Midbrain (tissue), 1 donor: Measurements from ENCODE around the gene PRAF2.

Experiments
- DNase-seq: peaks from one replicate; lab custom pipeline; 2025; lab: John Stamatoyannopoulos, UW

The PRAF2 gene

DNA sequence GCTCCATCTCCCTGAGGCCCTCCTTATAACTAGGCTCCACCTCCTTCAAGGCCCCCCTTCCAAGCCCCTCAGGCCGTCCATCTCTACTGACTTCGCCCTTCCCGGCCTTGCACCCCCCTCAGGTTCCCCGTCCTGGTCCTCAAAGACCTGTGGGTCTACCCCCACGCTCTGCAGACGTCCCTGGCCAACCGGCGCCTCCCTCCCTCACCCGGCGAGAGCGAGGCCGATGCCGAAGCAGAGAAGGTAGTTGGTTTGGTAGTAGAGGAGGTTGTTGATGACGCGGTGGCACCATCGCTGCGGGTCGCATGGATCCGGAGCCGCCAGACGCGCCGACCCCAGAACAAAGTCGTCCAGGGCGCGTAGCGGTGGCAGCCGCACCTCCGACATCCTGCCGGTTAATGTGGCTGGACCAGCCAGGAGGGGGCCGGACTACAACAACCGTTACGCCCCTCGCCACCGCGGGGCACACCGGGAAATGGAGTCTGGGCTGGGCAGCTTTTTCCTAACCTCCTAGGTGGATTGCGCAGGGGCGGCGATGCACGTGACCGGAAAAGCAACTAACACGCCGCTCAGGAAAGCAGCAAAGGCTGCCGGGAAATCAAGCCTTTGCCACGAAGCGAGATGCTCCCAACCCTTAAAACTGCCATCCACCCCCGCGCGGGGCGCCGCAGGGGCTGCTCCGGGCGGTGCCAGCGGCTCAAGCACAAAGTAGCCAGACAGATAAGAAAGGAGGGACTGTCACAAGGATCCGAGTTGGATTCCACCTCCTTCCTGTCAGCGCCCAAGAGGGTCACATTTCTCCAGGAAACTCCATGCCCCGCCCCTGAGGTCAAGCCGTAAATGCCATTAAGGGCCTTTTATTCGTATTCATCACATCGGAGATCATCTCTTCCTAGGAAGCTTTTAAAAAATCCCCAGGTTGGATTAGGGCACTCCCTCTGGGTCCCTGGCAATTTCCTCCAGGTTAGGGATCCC, at the start of gene PRAF2:
Gene PRAF2, minus strand, starts transcription at position 402 of the 975 bp plus-strand sequence. Its CDS starts 15 bp downstream, at position 387.
- DNase-seq, result peak; percentile 93

- no peak for DNase-seq
These were observed 48.7 kb upstream of the PRAF2 start for GRCh38 chrX:49122499-49122898.

DNA sequence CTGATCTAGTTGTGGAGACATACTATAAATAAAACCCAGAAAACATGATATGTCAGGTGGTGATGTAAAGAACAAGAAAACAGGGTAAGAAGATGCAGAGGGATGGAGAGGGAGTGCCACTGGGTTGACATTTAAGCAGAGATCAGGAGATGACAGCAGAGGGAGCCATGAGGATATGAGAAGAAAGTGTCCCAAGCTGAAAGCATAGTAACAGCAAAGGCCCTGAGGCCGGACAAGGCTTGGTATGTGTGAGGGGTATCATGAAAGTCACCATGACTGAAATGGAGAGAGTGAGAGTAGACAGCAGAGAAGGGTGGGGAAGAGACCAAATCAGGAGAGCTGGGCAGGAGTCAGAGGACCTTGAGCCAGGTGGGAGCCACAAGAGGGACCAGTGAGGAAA, 46.3 kb upstream of the PRAF2 start:
- DNase-seq, result no peak

- no peak for DNase-seq
These were observed 43.8 kb upstream of the PRAF2 start for GRCh38 chrX:49117581-49117980.

GRCh38 chrX:49116716-49117115, 42.9 kb upstream of the PRAF2 start:
- DNase-seq, result no peak

DNA sequence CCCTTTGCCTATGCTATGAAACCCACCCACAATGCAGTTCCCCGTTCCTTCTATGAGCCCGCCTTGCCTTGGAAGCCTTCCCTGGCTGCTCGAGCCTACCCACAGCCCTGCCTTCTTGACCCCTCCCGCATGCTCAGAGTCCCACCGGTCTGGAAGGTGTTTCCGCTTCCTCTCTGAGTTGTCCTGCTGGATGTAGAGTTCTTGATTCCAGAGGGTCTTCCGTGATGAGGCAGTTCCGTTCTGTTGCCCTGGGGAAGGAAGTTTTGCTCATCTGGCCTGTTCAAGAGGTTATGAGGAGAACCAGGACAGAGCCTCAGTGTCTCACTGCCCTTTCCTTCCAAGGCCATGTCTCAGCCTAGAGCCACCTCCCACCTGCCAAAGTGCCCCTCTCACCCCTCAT, 42.3 kb upstream of the PRAF2 start:
- DNase-seq, result no peak

- peak; percentile 80 for DNase-seq
These were observed 38.0 kb upstream of the PRAF2 start for GRCh38 chrX:49111791-49112190.

DNA sequence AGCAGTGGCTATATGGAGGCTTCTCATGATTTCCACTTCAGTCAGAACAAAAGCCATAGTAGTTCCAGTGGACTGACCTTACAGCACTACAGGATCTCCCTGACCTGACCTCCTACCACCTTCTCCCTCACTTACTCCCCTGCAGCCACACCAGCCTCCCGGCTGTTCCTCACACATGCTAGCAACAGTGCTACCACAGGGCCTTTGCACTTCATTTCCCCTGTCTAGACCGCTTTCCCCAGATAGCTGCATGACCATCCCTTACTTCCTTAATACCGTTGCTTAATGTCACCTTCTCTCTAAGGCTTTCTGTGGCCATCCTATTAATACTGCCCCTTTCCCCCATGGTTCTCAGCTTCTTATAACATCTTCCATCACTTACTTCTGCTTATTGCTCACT, 36.6 kb upstream of the PRAF2 start:
- no peak for DNase-seq

DNA sequence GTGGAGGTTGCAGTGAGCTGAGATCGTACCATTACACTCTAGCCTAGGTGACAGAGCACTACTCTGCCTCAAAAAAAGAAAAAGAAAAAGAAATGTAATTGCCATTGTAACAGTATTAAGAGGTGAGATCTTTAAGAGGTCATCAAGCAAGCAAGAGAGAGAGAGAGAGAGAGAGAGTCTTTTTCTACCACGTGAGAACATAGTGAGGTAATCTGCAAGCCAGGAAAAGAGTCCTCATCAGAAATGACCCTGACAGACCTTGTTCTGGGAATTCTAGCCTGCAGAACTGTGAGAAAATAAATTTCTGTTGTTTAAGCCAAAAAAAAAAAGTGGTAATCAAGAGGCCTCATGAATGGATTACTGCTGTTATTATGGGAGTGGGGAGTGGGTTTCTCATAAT, 34.8 kb upstream of the PRAF2 start:
- DNase-seq, result no peak

- peak; percentile 15 for DNase-seq
These were observed 33.1 kb upstream of the PRAF2 start for GRCh38 chrX:49106930-49107329.

DNA sequence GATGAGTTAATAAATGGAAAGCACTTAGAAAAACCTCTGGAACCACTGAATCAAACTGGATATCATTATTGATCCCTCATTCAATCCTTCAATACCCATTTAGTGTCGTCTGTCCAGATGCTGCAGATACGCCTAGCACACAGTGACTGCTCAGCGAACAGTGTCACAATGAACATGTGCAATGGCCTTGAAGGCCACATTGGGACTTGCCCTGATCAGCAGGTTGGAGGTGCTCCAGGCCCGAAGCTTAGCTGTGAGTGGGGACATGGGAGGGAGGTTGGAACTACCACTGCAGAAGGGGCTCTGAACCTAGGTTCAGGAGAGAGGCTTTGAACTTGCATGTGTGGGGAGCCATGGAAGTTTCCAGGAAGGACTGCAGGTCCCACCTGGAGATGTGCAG, 32.5 kb upstream of the PRAF2 start:
- no peak for DNase-seq

DNA sequence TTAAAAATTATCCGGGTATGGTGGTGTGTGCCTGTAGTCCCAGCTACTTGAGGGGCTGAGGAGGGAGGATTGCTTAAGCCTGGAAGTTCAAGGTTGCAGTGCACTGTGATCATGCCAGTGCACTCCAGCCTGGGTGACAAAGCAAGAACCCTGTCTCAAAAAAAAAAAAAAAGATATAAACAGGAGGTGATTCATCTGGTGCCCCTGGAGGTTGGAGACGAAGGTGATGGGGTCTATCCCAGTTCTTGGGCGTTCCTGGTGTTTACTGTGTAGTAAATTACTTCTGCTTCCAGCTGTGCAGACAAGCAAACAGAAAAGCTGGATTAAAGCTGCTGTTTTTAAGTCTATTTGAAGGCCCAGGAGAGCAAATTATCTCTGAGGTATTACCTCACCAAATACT, 29.8 kb upstream of the PRAF2 start:
- no peak for DNase-seq

DNA sequence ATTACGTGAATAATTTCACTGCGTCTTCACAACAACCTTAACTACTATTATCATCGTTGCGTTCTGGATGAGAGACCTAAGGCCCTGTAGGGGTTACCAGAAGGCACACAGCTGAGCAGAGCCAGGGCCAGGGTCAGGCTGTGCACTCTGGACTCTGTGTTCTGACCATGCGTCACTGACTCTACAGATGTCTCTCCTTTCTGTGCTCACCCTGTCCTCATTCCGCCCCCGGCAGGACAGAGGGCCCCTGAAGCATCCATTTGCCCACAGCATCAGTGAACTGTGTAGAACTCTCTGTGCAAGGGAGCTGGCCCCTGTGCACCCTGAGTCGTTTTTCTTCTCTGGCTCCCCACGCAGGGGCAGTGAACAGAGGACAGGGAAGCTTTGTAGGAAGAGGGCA, 28.4 kb upstream of the PRAF2 start:
- DNase-seq, result no peak

DNA sequence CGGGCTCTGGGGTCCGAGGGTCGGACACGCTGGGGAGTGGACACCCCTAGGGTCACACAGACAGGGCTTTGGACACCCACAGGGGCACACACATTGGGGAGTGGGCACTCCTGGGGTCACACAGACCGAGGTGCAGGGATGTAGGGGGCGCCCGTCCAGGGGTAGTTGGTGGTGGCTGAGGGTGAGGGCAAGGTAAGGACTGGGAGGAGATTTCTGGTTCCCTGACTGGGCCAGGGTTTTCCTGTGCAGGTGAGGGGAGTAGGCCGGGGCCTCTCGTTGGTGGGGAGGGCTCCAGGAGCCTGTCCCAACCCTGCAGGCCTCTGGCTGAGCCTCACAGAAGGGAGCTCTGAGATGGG, 27.8 kb upstream of the PRAF2 start:
- DNase-seq, result no peak

GRCh38 chrX:49100704-49101628, 27.2 kb upstream of the PRAF2 start:
- DNase-seq, result peak; percentile 92

GRCh38 chrX:49096419-49096818, 22.6 kb upstream of the PRAF2 start:
- DNase-seq, result no peak

GRCh38 chrX:49089553-49089952, 15.8 kb upstream of the PRAF2 start:
- DNase-seq, result no peak

DNA sequence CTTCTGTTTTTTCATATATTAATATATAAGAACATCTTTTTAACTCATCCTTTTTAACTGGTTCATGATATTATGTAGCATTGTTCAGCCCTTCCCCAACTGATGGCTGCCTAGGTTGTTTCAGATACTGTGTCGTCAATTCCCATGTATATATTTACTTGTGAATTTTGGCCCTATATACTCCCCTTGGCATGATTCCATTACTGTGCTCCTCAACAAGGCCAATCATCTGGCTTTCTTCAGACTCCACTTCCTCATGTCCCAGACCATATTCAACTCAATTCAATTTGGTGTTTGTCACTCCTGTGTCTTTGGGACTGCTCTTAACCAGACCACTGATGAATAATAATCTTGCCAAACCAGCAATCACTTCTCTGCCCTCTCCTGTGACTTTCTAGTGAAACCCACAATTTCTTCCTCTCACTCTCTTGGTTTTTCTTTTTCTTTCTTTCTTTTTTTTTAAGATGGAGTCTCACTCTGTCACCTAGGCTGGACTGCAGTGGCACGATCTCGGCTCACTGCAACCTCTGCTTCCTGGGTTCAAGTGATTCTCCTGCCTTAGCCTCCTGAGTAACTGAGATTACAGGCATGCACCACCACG, 8.6 kb upstream of the PRAF2 start:
- no peak for DNase-seq

DNA sequence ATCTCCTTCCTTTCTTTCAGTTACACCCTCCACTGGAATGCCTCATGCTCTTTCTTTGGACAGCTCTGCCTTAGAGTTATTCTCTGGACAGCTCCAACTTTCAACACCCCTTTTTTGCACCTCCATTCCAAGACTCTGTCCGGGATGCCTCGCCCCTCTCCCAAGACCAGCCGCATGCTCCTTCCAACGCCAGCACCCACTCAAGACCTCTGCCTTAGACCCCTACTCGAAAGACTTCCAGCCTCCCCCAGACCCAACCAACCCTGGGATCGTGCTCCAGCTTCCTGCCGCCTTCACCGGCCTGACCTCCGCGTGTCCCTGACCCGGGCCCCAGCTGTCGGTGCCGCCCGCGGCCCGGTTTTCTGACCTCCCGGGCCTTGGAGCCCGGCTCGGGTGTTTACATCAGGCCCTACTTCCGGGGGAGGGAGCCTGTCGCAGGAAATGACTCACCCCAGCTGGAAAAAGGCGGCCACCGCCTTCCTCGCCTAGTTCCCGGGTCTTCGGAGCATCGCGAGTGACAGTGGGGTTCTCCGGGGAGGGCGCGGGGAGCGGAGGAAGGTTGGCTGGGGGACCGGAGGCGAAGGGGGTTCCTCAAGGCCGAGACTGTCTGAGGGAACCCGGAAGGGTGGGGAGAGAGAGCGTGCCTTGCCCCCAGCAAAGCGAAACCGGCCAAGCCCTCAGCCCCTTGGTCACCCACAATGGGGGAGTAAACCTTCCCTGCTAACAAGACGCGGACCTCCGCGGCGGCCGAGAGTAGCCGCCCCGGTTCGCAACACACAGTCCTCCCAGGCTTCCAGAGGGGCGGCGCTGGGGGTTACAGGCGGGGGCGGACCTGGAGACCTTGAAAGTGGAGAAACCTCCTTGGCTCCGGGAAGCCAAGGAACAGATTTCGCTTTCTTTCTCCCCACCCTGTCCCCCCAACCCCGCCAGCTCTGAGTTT, 6.0 kb upstream of the PRAF2 start, which contains the start of gene WDR45:
Gene WDR45, minus strand, starts transcription at position 399 of the 940 bp plus-strand sequence. CDS start 1,792 bp downstream, outside the sequence.
- DNase-seq, result peak; percentile 52

DNA sequence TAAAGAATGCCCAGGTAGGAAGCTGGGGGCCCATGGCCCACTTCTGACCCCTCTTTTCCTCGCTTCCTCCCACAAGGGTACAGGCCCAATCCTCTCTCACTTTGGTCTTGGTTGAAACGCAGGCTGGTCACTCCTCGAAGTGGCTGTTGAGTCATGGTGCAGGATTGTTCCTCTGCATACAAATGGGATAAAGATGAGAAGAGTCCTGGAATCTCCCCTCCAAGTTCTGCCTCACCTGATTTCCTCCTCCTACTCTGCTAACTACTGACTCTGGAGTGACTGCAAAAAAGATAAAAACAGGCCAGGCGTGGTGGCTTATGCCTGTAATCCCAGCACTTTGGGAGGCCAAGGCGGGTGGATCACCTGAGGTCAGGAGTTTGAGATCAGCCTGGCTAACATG, 4.1 kb upstream of the PRAF2 start:
- DNase-seq, result no peak

- no peak for DNase-seq
These were observed 1.5 kb upstream of the PRAF2 start for GRCh38 chrX:49075347-49075746.
